Activated effector memory CD4-positive, alpha-beta T cell treated with Interleukin-2 at 50 U/mL for 16 hours (primary cell): ENCODE measurements around the gene STK10.

Source experiments
- DNase-seq: peaks from one replicate; pipeline ENCODE4 v3.0.0-alpha.2; 2020

Gene STK10

GRCh38 chr5:172082180-172082579, 105.8 kb downstream of the STK10 start:
- no peak for DNase-seq

DNA sequence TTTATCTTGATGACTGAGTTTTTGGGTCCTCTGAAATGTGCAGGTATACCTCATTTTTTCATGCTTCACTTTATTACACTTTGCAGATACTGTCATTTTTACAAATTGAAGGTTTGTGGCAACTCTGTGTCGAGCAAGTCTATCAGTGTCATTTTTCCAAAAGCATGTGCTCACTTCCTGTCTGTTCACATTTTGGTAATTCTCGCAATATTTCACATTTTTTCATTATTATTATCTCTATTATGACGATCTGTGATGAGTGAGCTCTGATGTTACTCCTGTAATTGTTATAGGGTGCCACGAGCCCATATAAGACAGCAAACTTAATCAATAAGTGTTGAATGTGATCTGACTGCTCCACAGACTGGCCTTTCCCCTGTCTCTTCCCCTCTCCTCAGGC, 108.1 kb downstream of the STK10 start:
- no peak for DNase-seq

GRCh38 chr5:172078726-172079345, 109.2 kb downstream of the STK10 start:
- no peak for DNase-seq

DNA sequence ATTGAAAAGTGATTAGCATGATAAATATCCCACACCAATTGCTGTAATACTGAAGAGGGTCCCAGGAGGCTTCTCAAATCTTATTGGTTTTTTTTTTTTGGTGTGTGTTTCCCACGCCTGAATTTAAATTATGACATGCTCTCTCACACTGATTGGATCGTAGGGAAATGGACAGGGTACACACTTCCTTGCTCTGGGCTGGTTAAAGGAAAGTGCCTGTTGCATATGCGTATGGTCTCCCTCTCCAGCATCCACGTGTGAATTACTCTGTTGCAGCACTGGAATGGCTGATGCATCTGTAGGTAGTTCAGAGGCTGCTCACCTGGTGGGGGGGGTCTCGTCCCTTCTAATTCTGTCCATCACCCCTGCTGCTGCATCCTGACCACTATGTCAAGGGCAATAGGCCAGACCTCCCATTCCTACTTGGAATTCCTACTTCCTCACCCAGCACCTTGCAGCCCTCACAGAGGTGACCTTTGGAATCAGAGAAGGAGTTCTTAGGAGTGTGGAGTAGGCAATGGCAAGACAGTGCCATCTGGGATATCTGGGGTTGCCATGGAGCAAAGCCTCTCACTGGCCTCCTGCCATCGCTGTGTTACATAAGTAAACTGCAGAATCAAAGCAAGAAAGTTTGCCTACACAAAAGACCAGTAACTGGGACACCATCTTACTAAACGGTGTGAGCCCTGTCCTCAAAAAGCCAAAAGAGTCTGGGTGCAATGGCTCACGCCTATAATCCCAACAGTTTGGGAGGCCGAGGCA, 110.2 kb downstream of the STK10 start:
- no peak for DNase-seq

- DNase-seq = no peak
These were observed 111.2 kb downstream of the STK10 start for GRCh38 chr5:172076761-172077244.

GRCh38 chr5:172075656-172076055, 112.4 kb downstream of the STK10 start:
- no peak for DNase-seq

DNA sequence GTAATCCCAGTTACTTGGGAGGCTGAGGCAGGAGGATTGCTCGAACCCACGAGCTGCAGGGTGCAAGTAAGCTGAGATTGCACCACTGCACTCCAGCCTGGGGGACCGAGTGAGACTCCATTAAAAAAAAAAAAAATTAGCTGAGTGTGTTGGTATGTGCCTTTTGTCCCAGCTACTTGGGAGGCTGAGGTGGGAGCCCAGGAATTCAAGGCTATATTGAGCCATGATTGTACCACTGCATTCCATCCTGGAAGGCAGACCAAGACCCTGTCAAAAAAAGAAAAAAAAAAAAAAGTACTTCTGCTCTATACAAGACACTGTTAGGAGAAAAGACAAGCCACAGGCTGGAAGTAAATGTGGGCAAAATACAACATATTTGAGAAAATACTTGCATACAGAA, 113.1 kb downstream of the STK10 start:
- no peak for DNase-seq

GRCh38 chr5:172071309-172071875, 116.6 kb downstream of the STK10 start:
- DNase-seq = no peak

- DNase-seq = no peak
These were observed 122.5 kb downstream of the STK10 start for GRCh38 chr5:172065431-172066065.

- no peak for DNase-seq
These were observed 123.3 kb downstream of the STK10 start for GRCh38 chr5:172064766-172065165.

- DNase-seq = no peak
These were observed 123.7 kb downstream of the STK10 start for GRCh38 chr5:172064358-172064757.

- DNase-seq = no peak
These were observed 124.4 kb downstream of the STK10 start for GRCh38 chr5:172063463-172064235.

DNA sequence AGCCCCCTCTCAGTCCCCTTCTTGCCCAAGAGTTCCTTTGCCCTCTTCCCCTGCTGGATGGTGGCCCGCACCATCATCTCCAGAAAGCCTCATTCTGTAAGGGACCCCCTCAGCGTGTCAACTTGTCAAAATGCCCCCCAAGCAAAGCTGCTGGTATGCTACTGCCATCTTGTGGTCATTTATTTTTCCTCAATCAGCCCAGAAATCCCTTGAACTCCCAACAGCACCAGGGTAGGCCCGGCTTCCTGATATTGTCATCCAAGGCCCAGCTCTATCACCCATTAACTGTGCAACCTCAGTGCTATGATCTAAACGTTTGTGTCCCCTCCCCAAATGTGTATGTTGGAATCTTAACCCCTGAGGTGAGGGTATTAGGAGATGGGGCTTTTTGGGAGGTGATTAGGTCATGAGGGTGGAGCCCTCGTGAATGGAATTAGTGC, 128.3 kb downstream of the STK10 start:
- DNase-seq = no peak

DNA sequence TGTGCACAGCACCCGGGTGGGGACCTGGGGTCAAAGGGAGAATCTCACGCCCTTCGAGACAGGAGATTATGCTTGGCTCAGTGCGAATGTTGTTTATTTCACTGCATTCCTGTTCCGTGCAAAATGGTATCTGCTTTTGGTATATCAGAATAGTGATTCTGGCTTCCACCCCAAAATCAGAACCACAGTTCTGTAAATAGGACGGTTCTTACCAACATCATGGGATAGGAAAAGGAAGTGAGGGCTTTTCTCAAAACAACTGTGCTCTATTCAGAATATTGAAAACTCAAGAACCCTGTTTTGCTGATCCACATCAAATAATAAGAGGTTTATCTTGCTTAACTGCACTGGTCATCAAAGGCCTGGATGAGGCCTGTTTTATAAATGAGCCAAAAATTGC, 129.9 kb downstream of the STK10 start:
- no peak for DNase-seq

- no peak for DNase-seq
These were observed 132.0 kb downstream of the STK10 start for GRCh38 chr5:172055996-172056395.

DNA sequence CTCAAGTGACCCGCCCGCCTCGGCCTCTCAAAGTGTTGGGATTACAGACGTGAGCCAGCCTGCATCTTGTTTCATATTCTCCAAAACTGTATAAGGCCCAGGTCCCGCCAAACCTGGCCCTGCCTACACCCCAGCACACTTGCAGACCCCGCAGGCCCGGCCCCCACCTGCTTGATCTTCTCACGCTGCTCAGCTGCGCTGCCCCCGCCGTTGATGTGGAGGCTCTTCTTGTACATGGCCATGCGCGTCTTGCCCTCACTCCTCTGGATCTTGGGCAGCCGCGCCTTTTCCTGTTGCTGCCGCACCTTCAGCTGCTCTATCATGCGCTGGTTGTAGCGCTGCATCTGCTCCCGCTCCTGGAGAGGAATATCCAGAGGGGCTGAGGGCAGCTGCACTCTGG, 132.6 kb downstream of the STK10 start:
- no peak for DNase-seq

DNA sequence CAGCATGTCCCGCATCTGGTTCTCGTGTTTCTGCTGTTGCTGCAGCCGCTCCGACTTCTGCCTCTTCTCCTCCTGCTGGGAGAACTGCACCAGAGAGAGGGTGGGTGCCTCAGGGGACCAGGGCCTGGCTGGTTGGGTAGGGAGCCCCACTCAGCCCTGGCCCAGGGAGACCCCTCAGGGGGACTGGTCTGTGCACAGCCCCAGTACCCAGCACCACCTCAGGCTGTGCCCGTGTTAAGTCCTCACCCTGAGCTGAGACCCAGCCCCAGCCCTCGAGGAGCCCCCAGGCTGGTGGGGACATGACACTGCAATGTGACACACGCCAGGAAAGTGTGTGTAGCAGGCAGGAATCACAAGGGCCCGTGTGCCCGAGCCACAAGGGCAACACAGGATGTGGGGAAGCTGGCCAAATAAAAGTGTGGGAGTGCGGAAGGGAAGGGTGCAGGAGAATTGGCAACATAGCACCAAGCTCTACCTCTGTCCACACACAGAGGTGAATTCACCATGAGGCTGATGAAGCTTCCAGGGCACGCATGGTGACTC, 133.3 kb downstream of the STK10 start:
- no peak for DNase-seq

GRCh38 chr5:172052450-172053236, 135.4 kb downstream of the STK10 start:
- DNase-seq = no peak

DNA sequence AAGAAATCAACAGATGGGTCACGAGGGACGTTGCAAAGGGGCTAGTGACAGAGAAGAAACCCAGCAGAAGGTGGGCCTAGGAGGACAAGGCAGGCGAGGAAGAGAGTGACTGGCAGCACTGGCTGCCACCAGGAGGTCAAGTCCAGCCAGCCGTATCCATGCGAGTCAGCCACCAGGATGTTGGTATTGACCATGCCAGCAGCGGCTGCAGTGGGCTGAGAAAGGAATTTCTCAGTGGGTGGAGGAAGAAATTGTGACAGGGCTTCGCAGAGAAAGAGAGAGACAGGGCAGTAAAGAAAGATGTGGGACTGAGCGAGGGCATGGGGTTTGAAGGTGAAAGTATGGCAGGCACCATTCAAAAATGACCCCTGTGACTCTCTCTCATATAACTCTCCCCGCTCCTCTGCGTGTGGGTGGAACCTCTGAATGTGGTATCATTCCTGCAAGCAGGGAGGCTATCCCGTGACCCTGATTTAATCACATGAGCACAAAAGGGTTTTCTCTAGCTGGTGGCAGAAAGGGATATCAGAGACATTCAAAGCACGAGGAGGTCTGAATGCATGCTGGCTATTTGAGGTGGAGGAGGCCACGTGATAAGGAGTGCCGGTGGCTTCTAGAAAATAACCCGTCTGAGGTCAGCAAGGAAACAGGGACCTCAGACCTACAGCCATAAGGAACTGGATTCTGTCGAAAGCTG, 136.2 kb downstream of the STK10 start:
- no peak for DNase-seq

DNA sequence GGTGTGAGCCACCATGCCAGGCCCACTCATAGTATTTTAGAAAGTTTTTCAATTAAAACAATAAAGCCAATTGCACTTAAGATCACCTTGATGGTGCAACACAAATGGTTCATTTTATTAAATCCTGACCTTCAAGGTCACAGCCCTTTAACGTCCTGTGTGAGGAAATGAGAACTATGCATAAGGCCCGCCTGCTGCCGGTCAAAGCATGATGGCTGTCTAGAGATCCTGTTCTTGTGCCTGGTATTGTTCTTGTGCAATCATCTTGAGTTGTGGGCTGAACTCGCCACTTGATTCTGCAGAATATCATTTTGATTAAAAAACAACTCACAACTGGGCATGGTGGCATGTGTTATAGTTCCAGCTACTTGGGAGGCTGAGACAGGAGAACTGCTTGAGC, 137.9 kb downstream of the STK10 start:
- DNase-seq = no peak

DNA sequence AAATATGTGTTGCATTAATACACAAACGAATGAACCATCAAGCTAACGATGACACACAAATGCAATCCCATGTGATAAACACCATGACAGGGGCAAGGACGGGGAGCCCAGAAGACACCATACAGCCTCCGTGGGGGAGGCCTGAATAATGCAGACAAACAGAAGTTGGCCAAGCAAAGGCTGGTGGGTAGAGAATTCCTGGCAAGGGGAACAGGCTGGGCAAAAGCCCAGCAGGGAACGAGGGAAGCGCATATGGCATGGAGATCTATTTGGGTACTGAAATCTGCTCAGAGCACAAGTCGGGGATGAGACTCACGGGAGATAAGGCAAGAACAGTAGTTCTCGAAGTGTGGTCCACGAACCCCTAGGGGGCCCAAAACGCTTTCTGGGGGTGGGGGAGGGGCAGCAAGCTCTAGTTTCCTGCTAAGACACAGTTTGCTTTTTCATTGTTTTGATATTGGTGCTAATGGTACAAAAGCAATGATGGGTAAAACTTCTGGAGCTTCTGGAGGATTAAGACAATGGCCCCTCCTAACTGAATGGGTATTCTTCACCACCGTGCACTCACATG, 138.7 kb downstream of the STK10 start:
- DNase-seq = no peak
